Measurements from ENCODE around the gene MSLN.
A peak's percentile ranks its signal among the peaks of the same experiment; 100 is the strongest.
"Not testable (repeated sequence)": the region's sequence is repeated elsewhere in the genome, so short reads cannot be mapped to it uniquely, and the experiment has no call there.

MSLN gene

DNA sequence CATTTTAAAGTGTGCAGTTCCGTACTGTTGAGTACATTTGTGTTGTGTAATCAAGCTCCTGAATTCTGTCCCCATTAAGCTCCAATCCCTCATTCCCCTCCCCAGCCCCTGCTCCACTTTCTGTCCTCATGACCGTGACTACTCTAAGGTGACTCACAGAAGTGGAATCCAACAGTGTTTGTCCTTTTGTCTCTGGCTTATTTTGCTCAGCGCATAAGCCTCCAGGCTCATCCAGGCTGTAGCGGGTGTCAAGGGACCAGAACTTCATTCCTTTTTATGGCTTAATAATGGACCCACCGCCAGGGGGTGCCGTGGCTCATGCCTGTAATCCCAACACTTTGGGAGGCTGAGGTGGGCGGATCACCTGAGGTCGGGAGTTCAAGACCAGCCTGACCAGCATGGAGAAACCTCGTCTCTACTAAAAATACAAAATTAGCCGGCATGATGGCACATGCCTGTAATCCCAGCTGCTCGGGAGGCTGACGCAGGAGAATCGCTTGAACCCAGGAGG is 47.7 kb upstream of the MSLN start:
- H3K4me2 ChIP-seq (ENCODE audit: low read depth, low read length, poor library complexity, severe bottlenecking); H2AFZ ChIP-seq (ENCODE audit: low read depth, low read length, severe bottlenecking); H4K20me1 ChIP-seq (ENCODE audit: low read depth, low read length): not testable (repeated sequence)

DNA sequence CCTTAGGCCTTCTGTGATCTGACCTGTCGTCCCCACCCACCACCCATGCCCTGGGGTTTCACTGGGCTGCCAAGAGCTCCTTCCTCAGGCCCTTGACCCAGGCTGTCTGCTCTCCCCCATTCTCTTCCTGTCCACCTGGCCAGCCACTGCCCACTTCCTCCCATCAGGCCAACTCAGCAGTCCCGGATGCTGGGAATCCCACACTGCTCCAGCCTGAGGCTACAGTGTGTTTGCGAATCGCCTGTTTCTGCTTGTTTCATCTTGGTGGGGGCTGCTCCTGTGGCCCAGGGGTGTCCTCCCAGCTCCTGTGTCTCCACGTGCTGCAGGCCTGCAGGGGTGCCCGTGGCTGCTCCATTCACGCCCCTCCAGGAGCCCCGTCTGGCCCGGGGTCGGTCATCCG is 46.5 kb upstream of the MSLN start:
- no peak for TF ChIP-seq EZH2phosphoT487 (conservative IDR thresholded peaks at IDR 0.05; ENCODE audit: low read length)
- TF ChIP-seq, protein P1, sequence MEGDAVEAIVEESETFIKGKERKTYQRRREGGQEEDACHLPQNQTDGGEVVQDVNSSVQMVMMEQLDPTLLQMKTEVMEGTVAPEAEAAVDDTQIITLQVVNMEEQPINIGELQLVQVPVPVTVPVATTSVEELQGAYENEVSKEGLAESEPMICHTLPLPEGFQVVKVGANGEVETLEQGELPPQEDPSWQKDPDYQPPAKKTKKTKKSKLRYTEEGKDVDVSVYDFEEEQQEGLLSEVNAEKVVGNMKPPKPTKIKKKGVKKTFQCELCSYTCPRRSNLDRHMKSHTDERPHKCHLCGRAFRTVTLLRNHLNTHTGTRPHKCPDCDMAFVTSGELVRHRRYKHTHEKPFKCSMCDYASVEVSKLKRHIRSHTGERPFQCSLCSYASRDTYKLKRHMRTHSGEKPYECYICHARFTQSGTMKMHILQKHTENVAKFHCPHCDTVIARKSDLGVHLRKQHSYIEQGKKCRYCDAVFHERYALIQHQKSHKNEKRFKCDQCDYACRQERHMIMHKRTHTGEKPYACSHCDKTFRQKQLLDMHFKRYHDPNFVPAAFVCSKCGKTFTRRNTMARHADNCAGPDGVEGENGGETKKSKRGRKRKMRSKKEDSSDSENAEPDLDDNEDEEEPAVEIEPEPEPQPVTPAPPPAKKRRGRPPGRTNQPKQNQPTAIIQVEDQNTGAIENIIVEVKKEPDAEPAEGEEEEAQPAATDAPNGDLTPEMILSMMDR (IDR thresholded peaks at IDR 0.05; ENCODE audit: insufficient read depth, low read length, poor library complexity, severe bottlenecking), result no peak
- Histone ChIP-seq H3K27ac (ENCODE audit: low read depth, low read length) (no peak overlapping the region), H4K20me1 (ENCODE audit: low read depth, low read length) (no peaks in the 10 kb centered on the region), H3K4me2 (ENCODE audit: low read depth, low read length, poor library complexity, severe bottlenecking) (no peak overlapping the region), H3K9me2 (replicated peaks; ENCODE audit: insufficient read depth, low read length) (no peaks in the 10 kb centered on the region), H3K79me2 (ENCODE audit: insufficient read depth, low read length) (no peaks in the 10 kb centered on the region), H3K27me3 (ENCODE audit: low read length) (no peaks in the 10 kb centered on the region), H2AFZ (ENCODE audit: low read depth, low read length, severe bottlenecking) (no peak overlapping the region), H3K36me3 (ENCODE audit: low read length) (no peaks in the 10 kb centered on the region), H3K9ac (ENCODE audit: low read length) (no peak overlapping the region), H3K9me3 (ENCODE audit: insufficient read depth, low read length) (no peaks in the 10 kb centered on the region), H3K4me3 (ENCODE audit: insufficient read depth, low read length, poor library complexity, severe bottlenecking) (no peak overlapping the region), H3F3A (ENCODE audit: insufficient read depth) (no peaks in the 10 kb centered on the region)

More for the DNA sequence above, 47.7 kb upstream of the MSLN start:
- not testable (repeated sequence) for H3K4me3 ChIP-seq (ENCODE audit: insufficient read depth, low read length, poor library complexity, severe bottlenecking); H3K36me3 ChIP-seq (ENCODE audit: low read length); H3K27ac ChIP-seq (ENCODE audit: low read depth, low read length); H3K9me2 ChIP-seq (replicated peaks; ENCODE audit: insufficient read depth, low read length); H3F3A ChIP-seq (ENCODE audit: insufficient read depth); H3K27me3 ChIP-seq (ENCODE audit: low read length); H3K9ac ChIP-seq (ENCODE audit: low read length); H3K9me3 ChIP-seq (ENCODE audit: insufficient read depth, low read length); H3K79me2 ChIP-seq (ENCODE audit: insufficient read depth, low read length)
- TF ChIP-seq, protein P1 (IDR thresholded peaks at IDR 0.05; ENCODE audit: insufficient read depth, low read length, poor library complexity, severe bottlenecking), result peak; percentile 24

DNA sequence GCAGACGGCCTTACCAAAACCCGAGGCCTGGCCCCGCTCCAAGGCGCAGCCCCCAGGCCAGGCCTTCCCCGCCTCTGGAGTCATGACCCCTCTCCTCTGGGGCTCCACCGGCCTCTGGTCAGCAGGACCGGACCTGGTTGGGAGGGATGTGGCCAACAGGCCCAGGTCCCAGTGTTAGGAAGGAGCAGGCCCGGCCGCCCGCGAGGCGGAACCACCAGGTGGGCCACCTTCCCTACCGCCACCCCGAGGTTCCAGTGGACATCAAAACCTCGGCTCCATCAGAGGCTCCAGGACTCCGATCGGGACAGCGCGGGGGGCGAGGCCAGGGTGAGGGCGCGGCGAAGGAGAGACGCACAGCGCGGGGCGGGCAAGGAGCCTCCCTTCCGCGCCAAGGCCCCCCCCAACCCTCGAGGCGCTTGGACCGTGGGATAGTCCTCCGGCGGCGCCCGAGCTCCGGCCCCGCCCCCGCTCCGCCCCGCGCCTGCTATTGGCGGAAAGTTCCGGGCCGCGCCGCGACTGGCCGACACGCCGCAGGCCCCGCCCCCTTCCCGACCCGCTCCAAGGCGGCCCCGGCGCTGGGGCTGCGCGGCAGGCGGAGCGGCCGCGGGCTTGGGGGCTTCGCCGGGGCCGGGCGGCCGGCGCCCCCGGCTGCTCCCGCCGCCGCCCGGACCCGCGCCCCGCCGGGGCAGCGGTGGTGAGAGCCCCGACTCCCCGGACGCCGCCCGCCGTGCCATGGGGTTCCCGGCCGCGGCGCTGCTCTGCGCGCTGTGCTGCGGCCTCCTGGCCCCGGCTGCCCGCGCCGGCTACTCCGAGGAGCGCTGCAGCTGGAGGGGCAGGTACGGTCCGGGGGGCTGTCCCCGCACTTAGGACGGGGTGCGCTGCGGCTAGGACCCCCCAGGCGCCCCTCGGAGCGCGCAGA is 45.7 kb upstream of the MSLN start, which contains the start of gene METRN:
METRN (plus strand) TSS at position 561 of the 919 bp plus-strand sequence; CDS start at position 733, 172 bp downstream.
- peak within 1 kb of the TSS; percentile 35; the same call in 1 of the 2 replicates for H3K9ac ChIP-seq (ENCODE audit: low read length)
- no peak within 1 kb of the TSS for H3K27ac ChIP-seq (ENCODE audit: low read depth, low read length)
- no peaks in the 10 kb centered on the region for H4K20me1 ChIP-seq (ENCODE audit: low read depth, low read length)
- H3K4me3 ChIP-seq (ENCODE audit: insufficient read depth, low read length, poor library complexity, severe bottlenecking), result peak within 1 kb of the TSS; percentile 36
- no peak within 1 kb of the TSS for H2AFZ ChIP-seq (ENCODE audit: low read depth, low read length, severe bottlenecking)
- H3K79me2 ChIP-seq (ENCODE audit: insufficient read depth, low read length), result no peaks in the 10 kb centered on the region
- no peak for TF ChIP-seq EZH2phosphoT487 (conservative IDR thresholded peaks at IDR 0.05; ENCODE audit: low read length)
- TF ChIP-seq, protein P1 (IDR thresholded peaks at IDR 0.05; ENCODE audit: insufficient read depth, low read length, poor library complexity, severe bottlenecking), result no peak
- H3K27me3 ChIP-seq (ENCODE audit: low read length), result no peaks in the 10 kb centered on the region
- peak within 1 kb of the TSS; percentile 44 for H3K4me2 ChIP-seq (ENCODE audit: low read depth, low read length, poor library complexity, severe bottlenecking)
- no peaks in the 10 kb centered on the region for H3K9me2 ChIP-seq (replicated peaks; ENCODE audit: insufficient read depth, low read length)
- H3K9me3 ChIP-seq (ENCODE audit: insufficient read depth, low read length), result no peaks in the 10 kb centered on the region
- H3F3A ChIP-seq (ENCODE audit: insufficient read depth), result no peaks in the 10 kb centered on the region
- no peaks in the 10 kb centered on the region for H3K36me3 ChIP-seq (ENCODE audit: low read length)

Data from SU-DHL-6 (cell line).